ENCODE results near the gene PTTG1IP.

PTTG1IP gene

GRCh38 chr21:44876849-44877575, 3.5 kb upstream of the PTTG1IP start:
- no peak overlapping the region for H3K23ac ChIP-seq (ENCODE audit: low read length)
- H3K79me1 ChIP-seq (ENCODE audit: low read length), result peaks cover 2% of the 10 kb centered on the region
- H4K5ac ChIP-seq (ENCODE audit: low read length), result no peak overlapping the region
- no peak overlapping the region for H3K9ac ChIP-seq (ENCODE audit: low read length)
- peaks cover under 1% of the 10 kb centered on the region for H3K4me1 ChIP-seq (ENCODE audit: control insufficient read depth, low read depth, low read length)
- H2BK15ac ChIP-seq (replicated peaks; ENCODE audit: low read depth), result no peak overlapping the region
- H4K8ac ChIP-seq (ENCODE audit: low read depth, low read length), result no peak overlapping the region
- H2BK120ac ChIP-seq (ENCODE audit: low read depth, low read length), result no peak overlapping the region
- no peak overlapping the region for H3K4me2 ChIP-seq (ENCODE audit: low read length)
- H3K79me2 ChIP-seq (ENCODE audit: control insufficient read depth, insufficient read depth, low read length), result peaks cover 11% of the 10 kb centered on the region
- no peak overlapping the region for H3K27ac ChIP-seq (ENCODE audit: low read depth, low read length)
- H2AK5ac ChIP-seq (ENCODE audit: low read length), result no peak overlapping the region
- H3K4ac ChIP-seq (ENCODE audit: low read depth, low read length), result no peak overlapping the region
- DNase-seq, result no peak
- H3K18ac ChIP-seq (ENCODE audit: low read length), result no peak overlapping the region
- no peak overlapping the region for H3K56ac ChIP-seq (ENCODE audit: low read length)
- no peak overlapping the region for H2BK5ac ChIP-seq (ENCODE audit: low read length)
- H3K36me3 ChIP-seq (ENCODE audit: control insufficient read depth, insufficient read depth, low read length), result no peaks in the 10 kb centered on the region
- no CpG with 5 or more reads among the region's 12 CpGs for WGBS (ENCODE audit: extremely low coverage, insufficient coverage, low lambda C conversion rate)
- H3K4me3 ChIP-seq (ENCODE audit: low read length), result no peak overlapping the region
- H3K27me3 ChIP-seq (ENCODE audit: insufficient read depth, low read length, poor library complexity), result no peaks in the 10 kb centered on the region

- H2BK120ac ChIP-seq (ENCODE audit: low read depth, low read length), result no peak overlapping the region
- no peak overlapping the region for H4K8ac ChIP-seq (ENCODE audit: low read depth, low read length)
- no peak overlapping the region for H4K5ac ChIP-seq (ENCODE audit: low read length)
- no peak overlapping the region for H3K27ac ChIP-seq (ENCODE audit: low read depth, low read length)
- H3K23ac ChIP-seq (ENCODE audit: low read length), result no peak overlapping the region
- peaks cover 28% of the 10 kb centered on the region for H3K79me2 ChIP-seq (ENCODE audit: control insufficient read depth, insufficient read depth, low read length)
- H3K4me3 ChIP-seq (ENCODE audit: low read length), result no peak overlapping the region
- no peak overlapping the region for H2BK5ac ChIP-seq (ENCODE audit: low read length)
- H3K79me1 ChIP-seq (ENCODE audit: low read length), result peaks cover 7% of the 10 kb centered on the region
- H3K4me1 ChIP-seq (ENCODE audit: control insufficient read depth, low read depth, low read length), result peaks cover 7% of the 10 kb centered on the region
- DNase-seq, result no peak
- H3K27me3 ChIP-seq (ENCODE audit: insufficient read depth, low read length, poor library complexity), result no peaks in the 10 kb centered on the region
- no peak overlapping the region for H3K18ac ChIP-seq (ENCODE audit: low read length)
- H2AK5ac ChIP-seq (ENCODE audit: low read length), result no peak overlapping the region
- H3K4ac ChIP-seq (ENCODE audit: low read depth, low read length), result no peak overlapping the region
- no peak overlapping the region for H3K4me2 ChIP-seq (ENCODE audit: low read length)
- no peaks in the 10 kb centered on the region for H3K36me3 ChIP-seq (ENCODE audit: control insufficient read depth, insufficient read depth, low read length)
- no peak overlapping the region for H3K9ac ChIP-seq (ENCODE audit: low read length)
- no peak overlapping the region for H2BK15ac ChIP-seq (replicated peaks; ENCODE audit: low read depth)
- no CpG with 5 or more reads among the region's 6 CpGs for WGBS (ENCODE audit: extremely low coverage, insufficient coverage, low lambda C conversion rate)
- H3K56ac ChIP-seq (ENCODE audit: low read length), result no peak overlapping the region
These were observed 1.8 kb upstream of the PTTG1IP start for GRCh38 chr21:44875316-44875700.

- Histone ChIP-seq H4K8ac (ENCODE audit: low read depth, low read length) (no peak overlapping the region), H3K9ac (ENCODE audit: low read length) (peak overlapping the region; percentile 80), H3K79me1 (ENCODE audit: low read length) (peaks cover 8% of the 10 kb centered on the region), H3K4me2 (ENCODE audit: low read length) (peak overlapping the region; percentile 89), H3K56ac (ENCODE audit: low read length) (peak overlapping the region; percentile 90), H3K4me3 (ENCODE audit: low read length) (peak overlapping the region; percentile 58), H2AK5ac (ENCODE audit: low read length) (no peak overlapping the region), H2BK5ac (ENCODE audit: low read length) (no peak overlapping the region), H4K5ac (ENCODE audit: low read length) (no peak overlapping the region), H2BK120ac (ENCODE audit: low read depth, low read length) (no peak overlapping the region), H3K4me1 (ENCODE audit: control insufficient read depth, low read depth, low read length) (peaks cover 9% of the 10 kb centered on the region), H3K23ac (ENCODE audit: low read length) (peak overlapping the region; percentile 34), H2BK15ac (replicated peaks; ENCODE audit: low read depth) (no peak overlapping the region), H3K4ac (ENCODE audit: low read depth, low read length) (no peak overlapping the region), H3K36me3 (ENCODE audit: control insufficient read depth, insufficient read depth, low read length) (no peaks in the 10 kb centered on the region), H3K79me2 (ENCODE audit: control insufficient read depth, insufficient read depth, low read length) (peaks cover 34% of the 10 kb centered on the region), H3K18ac (ENCODE audit: low read length) (peak overlapping the region; percentile 5), H3K27me3 (ENCODE audit: insufficient read depth, low read length, poor library complexity) (no peaks in the 10 kb centered on the region), H3K27ac (ENCODE audit: low read depth, low read length) (no peak overlapping the region)
- no CpG with 5 or more reads among the region's 49 CpGs for WGBS (ENCODE audit: extremely low coverage, insufficient coverage, low lambda C conversion rate)
- DNase-seq, result peak; percentile 33
These were observed 1.2 kb upstream of the PTTG1IP start for GRCh38 chr21:44874497-44875315.

- H3K4me3 ChIP-seq (ENCODE audit: low read length), result peak overlapping the region; percentile 58
- peaks cover 11% of the 10 kb centered on the region for H3K79me1 ChIP-seq (ENCODE audit: low read length)
- H3K36me3 ChIP-seq (ENCODE audit: control insufficient read depth, insufficient read depth, low read length), result no peaks in the 10 kb centered on the region
- H4K8ac ChIP-seq (ENCODE audit: low read depth, low read length), result no peak overlapping the region
- peak overlapping the region; percentile 80 for H3K9ac ChIP-seq (ENCODE audit: low read length)
- H3K4me1 ChIP-seq (ENCODE audit: control insufficient read depth, low read depth, low read length), result peaks cover 11% of the 10 kb centered on the region
- H3K4ac ChIP-seq (ENCODE audit: low read depth, low read length), result no peak overlapping the region
- H3K27ac ChIP-seq (ENCODE audit: low read depth, low read length), result no peak overlapping the region
- peak overlapping the region; percentile 89 for H3K4me2 ChIP-seq (ENCODE audit: low read length)
- no peak overlapping the region for H2AK5ac ChIP-seq (ENCODE audit: low read length)
- H3K18ac ChIP-seq (ENCODE audit: low read length), result peak overlapping the region; percentile 5
- H3K56ac ChIP-seq (ENCODE audit: low read length), result peak overlapping the region; percentile 90
- H2BK120ac ChIP-seq (ENCODE audit: low read depth, low read length), result no peak overlapping the region
- peaks cover 39% of the 10 kb centered on the region for H3K79me2 ChIP-seq (ENCODE audit: control insufficient read depth, insufficient read depth, low read length)
- H3K23ac ChIP-seq (ENCODE audit: low read length), result no peak overlapping the region
- no peak overlapping the region for H2BK15ac ChIP-seq (replicated peaks; ENCODE audit: low read depth)
- WGBS (ENCODE audit: extremely low coverage, insufficient coverage, low lambda C conversion rate), result no CpG with 5 or more reads among the region's 20 CpGs
- H2BK5ac ChIP-seq (ENCODE audit: low read length), result no peak overlapping the region
- no peaks in the 10 kb centered on the region for H3K27me3 ChIP-seq (ENCODE audit: insufficient read depth, low read length, poor library complexity)
- no peak overlapping the region for H4K5ac ChIP-seq (ENCODE audit: low read length)
- no peak for DNase-seq
These were observed 678 bp upstream of the PTTG1IP start for GRCh38 chr21:44874240-44874496.

- Histone ChIP-seq H3K4ac (ENCODE audit: low read depth, low read length) (no peak overlapping the region), H4K8ac (ENCODE audit: low read depth, low read length) (no peak overlapping the region), H2BK5ac (ENCODE audit: low read length) (no peak overlapping the region), H3K4me1 (ENCODE audit: control insufficient read depth, low read depth, low read length) (peaks cover 16% of the 10 kb centered on the region), H3K79me1 (ENCODE audit: low read length) (peaks cover 13% of the 10 kb centered on the region), H3K27me3 (ENCODE audit: insufficient read depth, low read length, poor library complexity) (no peaks in the 10 kb centered on the region), H4K5ac (ENCODE audit: low read length) (no peak overlapping the region), H2AK5ac (ENCODE audit: low read length) (no peak overlapping the region), H3K18ac (ENCODE audit: low read length) (no peak overlapping the region), H2BK15ac (replicated peaks; ENCODE audit: low read depth) (no peak overlapping the region), H3K79me2 (ENCODE audit: control insufficient read depth, insufficient read depth, low read length) (peaks cover 52% of the 10 kb centered on the region), H3K27ac (ENCODE audit: low read depth, low read length) (peak overlapping the region; percentile 59), H3K23ac (ENCODE audit: low read length) (peak overlapping the region; percentile 99), H3K36me3 (ENCODE audit: control insufficient read depth, insufficient read depth, low read length) (no peaks in the 10 kb centered on the region), H3K4me2 (ENCODE audit: low read length) (peak overlapping the region; percentile 87), H2BK120ac (ENCODE audit: low read depth, low read length) (no peak overlapping the region), H3K4me3 (ENCODE audit: low read length) (peak overlapping the region; percentile 89), H3K9ac (ENCODE audit: low read length) (peak overlapping the region; percentile 93), H3K56ac (ENCODE audit: low read length) (peak overlapping the region; percentile 95)
- peak; percentile 47 for DNase-seq
- no CpG with 5 or more reads among the region's 65 CpGs for WGBS (ENCODE audit: extremely low coverage, insufficient coverage, low lambda C conversion rate)
These were observed 688 bp downstream of the PTTG1IP start for GRCh38 chr21:44872649-44873355.
